K562 (cell line): ENCODE measurements around the gene ANKRD60. TPM values are rescaled to one million over a fixed set of nuclear protein-coding genes. Genes with fewer than 3 reads are reported as not detected.

ENCODE experiments used
- ARID1B ChIP-seq: fragments of 450-650 bp; IDR thresholded peaks from 2 replicates; pipeline ENCODE4 v1.6.1; 2016; ENCODE audit warnings: antibody characterized with exemption, mild to moderate bottlenecking, inconsistent platforms
- CREB3 ChIP-seq: fragments of 450-650 bp; conservative IDR thresholded peaks from 2 replicates; pipeline ENCODE4 v1.6.1; 2016; ENCODE audit warnings: missing genetic modification characterization, low read depth, mild to moderate bottlenecking, missing compliant biosample characterization, moderate library complexity
- CREM ChIP-seq: IDR thresholded peaks from 2 replicates; pipeline ENCODE4 v1.6.1; 2014; ENCODE audit warnings: antibody characterized with exemption, low read depth
- CTBP1 ChIP-seq: fragments of 450-650 bp; IDR thresholded peaks from 2 replicates; pipeline ENCODE4 v1.6.1; 2016; ENCODE audit warnings: borderline replicate concordance
- GTF3C2 ChIP-seq: IDR thresholded peaks from 3 replicates; pipeline ENCODE4 v1.6.1; 2011; ENCODE audit warnings: borderline replicate concordance, mild to moderate bottlenecking, moderate library complexity; ENCODE audit not compliant: insufficient read length; ENCODE audit errors: extremely low read depth
- LEF1 ChIP-seq: fragments of 450-650 bp; IDR thresholded peaks from 2 replicates; pipeline ENCODE4 v1.6.1; 2016; ENCODE audit warnings: mild to moderate bottlenecking
- NBN ChIP-seq: fragments of 450-650 bp; IDR thresholded peaks from 2 replicates; pipeline ENCODE4 v1.6.1; 2016; ENCODE audit warnings: low read depth, mild to moderate bottlenecking
- RBM17 ChIP-seq: fragments of 200-400 bp; formaldehyde crosslinking; IDR thresholded peaks from 2 replicates; pipeline ENCODE4 v1.6.1; 2017; ENCODE audit warnings: low read depth, mild to moderate bottlenecking, low read length, borderline replicate concordance
- RFX5 ChIP-seq: IDR thresholded peaks from 2 replicates; pipeline ENCODE4 v1.6.1; 2011; ENCODE audit warnings: low read depth, mild to moderate bottlenecking, improper control_type of control experiment, low read length
- THAP7 ChIP-seq: fragments of 250-450 bp; sonication (Bioruptor Pico); IDR thresholded peaks from 2 replicates; pipeline ENCODE4 v1.5.0; 2021
- ZEB2 ChIP-seq: fragments of 450-650 bp; IDR thresholded peaks from 2 replicates; pipeline ENCODE4 v1.6.1; 2016
- ZMIZ1 ChIP-seq, 2 experiments: fragments of 150-350 bp in 1 of 2; IDR thresholded peaks; 2 replicates each; pipeline ENCODE4 v1.6.1; 2012 to 2016; ENCODE audit warnings: low read depth in 2 of 2, low read length in 2 of 2, mild to moderate bottlenecking in 1 of 2, moderate library complexity in 1 of 2
- ZNF41 ChIP-seq: fragments of 250-450 bp; sonication (Bioruptor Pico); conservative IDR thresholded peaks from 2 replicates; pipeline ENCODE4 v1.4.0; 2020; ENCODE audit warnings: mild to moderate bottlenecking
- ZNF592 ChIP-seq: fragments of 450-650 bp; IDR thresholded peaks from 2 replicates; pipeline ENCODE4 v1.6.1; 2017; ENCODE audit warnings: antibody characterized with exemption, mild to moderate bottlenecking
- ZSCAN29 ChIP-seq: fragments of 450-650 bp; IDR thresholded peaks from 2 replicates; pipeline ENCODE4 v1.6.1; 2017
- polyA plus RNA-seq, 8 experiments: library from polyadenylated mRNA; depleted of rRNA in 4 of 8; stranded (reverse) in 5 of 8; unstranded in 3 of 8; fragments of >200 nt; fragmentation: Nextera tagmentation in 2 of 8; fragmentation: Illumina TruSeq in 1 of 8; extraction: Ambion mirVana in 2 of 8; extraction: Trizol in 1 of 8; gene quantifications; 2 replicates each; pipeline versions ENCODE4 v1.2.1 to v1.2.3, GENCODE V29; 2011 to 2014; ENCODE audit warnings: inconsistent platforms in 1 of 8, missing spikeins in 1 of 8
- total RNA-seq, 7 experiments: library from RNA; depleted of rRNA in 6 of 7; stranded (reverse); fragments of >200 nt in 6 of 7; fragmentation: Illumina TruSeq in 2 of 7; extraction: Trizol in 2 of 7; gene quantifications; 2 replicates each; pipeline versions ENCODE4 v1.2.1 to v1.2.3, GENCODE V29; 2011 to 2021; ENCODE audit warnings: low replicate concordance in 1 of 7

ANKRD60 gene
- total and polyA plus RNA-seq, 9 of the 15 experiments (the other 6 are each of a cell fraction or from before 2014, with no cell fraction given) = not detected

GRCh38 chr20:58251348-58251978 lies 23.0 kb upstream of the ANKRD60 start (continued):
- TF ChIP-seq THAP7 (no peak), ZSCAN29 (no peak), NBN (no peak), CREB3 (tag) (no peak), LEF1 (peak; percentile 20; the same call in 1 of the 2 replicates), ZMIZ1 (IDR thresholded peaks at IDR 0.05; ENCODE audit: low read depth in 2 of 2, low read length in 2 of 2) (no peak), CREM (0 out of 2 replicates have a peak, but pooled peaks have one; percentile 16), GTF3C2 (no peak), RBM17 (no peak), CTBP1 (no peak), ZEB2 (peak; percentile 32; the same call in 1 of the 2 replicates), ARID1B (peak; percentile 31), ZNF592 (no peak), RFX5 (no peak), ZNF41 (CRISPR knock-in tag) (no peak)
